TTC549 (cell line): ENCODE results near the gene MTA2.
"Not testable (repeated sequence)": the region's sequence is repeated elsewhere in the genome, so short reads cannot be mapped to it uniquely, and the experiment has no call there.

Experiments used
- FAIRE-seq: peaks from 2 replicates; lab custom pipeline; 2012; peaks lifted over from hg19 to GRCh38; lab: Jason Lieb, UNC

Gene MTA2

GRCh38 chr11:62565100-62565802 is 36.4 kb downstream of the MTA2 start:
- no peak for FAIRE-seq

- FAIRE-seq = not testable (repeated sequence)
These were observed 39.9 kb downstream of the MTA2 start for GRCh38 chr11:62561677-62562230.

- FAIRE-seq = no peak
These were observed 41.0 kb downstream of the MTA2 start for GRCh38 chr11:62560566-62561103.

GRCh38 chr11:62559626-62560025 is 42.0 kb downstream of the MTA2 start:
- not testable (repeated sequence) for FAIRE-seq

DNA sequence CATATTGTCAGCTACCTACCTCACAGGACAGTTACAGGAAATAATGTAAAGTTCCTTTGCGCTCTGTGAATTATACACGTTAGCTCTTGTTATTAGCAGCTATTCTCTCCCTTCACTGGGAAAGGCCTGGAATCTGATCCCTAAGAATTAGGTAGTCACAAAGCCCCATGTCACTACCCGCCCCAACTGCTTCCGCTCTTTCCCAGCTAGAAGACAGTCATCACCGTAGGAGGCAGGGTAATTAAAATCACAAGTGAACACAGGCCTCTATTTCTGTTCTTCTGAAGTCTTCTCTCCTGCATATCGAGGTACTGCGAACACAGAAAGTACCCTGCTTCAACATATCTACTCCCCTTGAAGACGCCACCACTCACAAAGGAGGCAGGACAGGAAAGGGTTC is 42.5 kb downstream of the MTA2 start:
- no peak for FAIRE-seq

- no peak for FAIRE-seq
These were observed 43.0 kb downstream of the MTA2 start for GRCh38 chr11:62558669-62559068.

- no peak for FAIRE-seq
These were observed 44.6 kb downstream of the MTA2 start for GRCh38 chr11:62556875-62557631.

- FAIRE-seq = peak; percentile 36
These were observed 45.4 kb downstream of the MTA2 start for GRCh38 chr11:62556108-62556874.

DNA sequence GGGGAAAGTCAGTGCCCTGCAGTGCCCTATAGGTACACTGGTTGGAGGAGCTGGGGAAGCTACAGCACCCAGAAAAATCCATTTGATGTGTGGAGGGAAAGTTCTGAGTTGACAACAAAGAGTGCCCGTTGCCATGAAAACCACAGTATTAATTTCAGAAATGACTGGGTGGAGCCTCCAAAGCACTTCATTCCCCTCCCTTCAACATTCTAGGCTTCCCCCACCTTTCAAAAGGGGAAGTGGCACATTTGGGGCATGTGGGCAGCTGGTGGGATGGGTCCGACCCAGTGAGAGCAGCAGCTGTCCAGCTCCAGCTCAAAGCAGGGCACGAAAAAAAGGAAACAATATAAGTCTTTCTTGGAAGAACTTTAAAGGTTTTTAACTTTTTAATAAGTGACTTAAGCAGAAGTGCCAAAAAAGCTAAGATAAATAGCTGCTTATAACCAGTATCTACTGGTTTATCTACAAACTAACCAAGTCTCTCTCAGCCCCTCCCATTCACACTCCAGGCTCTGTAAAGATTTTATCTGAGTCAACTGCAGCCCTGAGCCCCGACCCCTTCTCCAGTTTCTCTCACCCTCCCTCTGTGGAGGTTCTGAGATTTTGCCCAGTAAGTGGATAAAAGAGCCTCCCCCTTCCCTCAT is 46.1 kb downstream of the MTA2 start:
- no peak for FAIRE-seq

- FAIRE-seq = no peak
These were observed 47.1 kb downstream of the MTA2 start for GRCh38 chr11:62554387-62555167.

DNA sequence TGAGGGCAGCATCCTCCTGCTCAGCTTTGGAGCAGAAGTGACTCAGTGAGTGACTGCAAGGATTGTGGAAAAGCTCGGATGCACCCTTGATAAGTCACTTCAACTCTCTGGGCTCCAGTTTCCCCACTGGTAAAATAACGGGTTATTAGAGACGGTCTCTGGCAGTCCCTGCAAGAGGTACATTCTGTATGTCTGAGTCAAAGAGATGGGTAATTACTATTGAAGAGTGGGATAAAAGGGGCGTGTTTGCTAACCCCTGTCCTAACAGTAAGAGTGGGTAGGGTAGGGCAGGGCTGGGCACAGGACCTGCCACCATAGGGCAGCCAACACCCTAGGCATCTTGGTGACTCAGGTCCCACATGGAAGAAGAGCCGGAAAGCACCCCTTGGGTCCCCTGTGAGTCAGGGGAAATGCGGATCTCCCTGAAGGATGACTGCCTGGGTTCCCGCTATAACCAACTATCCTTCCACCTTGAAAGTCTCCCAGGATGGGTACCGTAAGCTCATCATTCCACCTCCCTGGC is 47.8 kb downstream of the MTA2 start:
- no peak for FAIRE-seq

DNA sequence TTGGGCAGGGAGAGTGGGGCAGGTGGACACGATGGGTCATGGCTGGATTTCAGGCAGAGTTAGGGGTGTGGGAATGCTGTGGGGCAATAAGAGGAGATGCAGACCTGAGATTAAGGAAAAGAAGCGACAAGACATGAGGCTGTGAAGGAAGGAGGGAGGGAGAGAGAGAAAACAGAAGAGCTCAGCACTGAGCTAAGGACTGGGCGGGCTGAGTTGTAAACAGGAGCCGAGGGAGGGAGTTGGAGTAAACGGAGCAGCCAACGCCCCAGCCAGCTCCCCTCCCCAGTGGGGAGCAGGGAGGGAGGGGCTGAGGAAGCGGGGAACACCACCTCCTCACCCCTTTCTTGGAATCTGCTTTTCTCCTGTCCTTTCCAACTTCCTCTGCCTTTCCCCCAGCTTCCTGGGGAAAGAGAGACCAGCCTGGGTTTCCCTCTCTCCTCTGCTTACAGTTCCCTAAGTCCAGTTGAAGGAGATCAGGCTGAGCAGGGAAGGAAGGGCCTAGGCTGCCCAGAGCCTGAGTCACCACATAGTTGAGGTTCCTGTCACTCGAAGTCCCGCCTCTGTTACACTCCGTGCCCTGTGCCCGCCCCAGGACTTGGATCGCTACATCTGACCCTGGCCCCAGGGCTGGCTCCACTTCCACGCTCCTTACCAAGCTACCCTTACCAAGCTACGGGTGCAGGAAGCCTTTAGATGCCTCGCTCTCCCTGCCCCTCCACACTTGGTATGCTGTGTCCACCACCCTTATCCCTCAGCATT is 48.4 kb downstream of the MTA2 start:
- no peak for FAIRE-seq

GRCh38 chr11:62552485-62553079 is 49.1 kb downstream of the MTA2 start:
- no peak for FAIRE-seq

DNA sequence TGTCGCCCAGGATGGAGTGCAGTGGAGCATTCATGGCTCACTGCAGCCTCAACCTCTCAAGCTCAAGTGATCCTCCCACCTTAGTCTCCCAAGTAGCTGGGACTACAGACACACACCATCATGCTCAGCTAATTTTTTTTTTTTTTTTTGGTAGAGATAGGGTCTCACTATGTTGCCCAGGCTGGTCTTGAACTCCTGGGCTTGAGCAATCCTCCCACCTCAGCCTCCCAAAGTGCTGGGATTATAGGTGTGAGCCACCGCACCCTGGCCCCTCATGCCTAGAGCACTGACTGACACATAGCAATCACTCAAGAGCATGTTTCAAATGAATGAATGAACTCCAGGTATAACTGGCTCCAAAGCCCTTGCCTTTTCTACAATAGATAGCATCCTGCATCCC is 51.2 kb downstream of the MTA2 start:
- FAIRE-seq = not testable (repeated sequence)

DNA sequence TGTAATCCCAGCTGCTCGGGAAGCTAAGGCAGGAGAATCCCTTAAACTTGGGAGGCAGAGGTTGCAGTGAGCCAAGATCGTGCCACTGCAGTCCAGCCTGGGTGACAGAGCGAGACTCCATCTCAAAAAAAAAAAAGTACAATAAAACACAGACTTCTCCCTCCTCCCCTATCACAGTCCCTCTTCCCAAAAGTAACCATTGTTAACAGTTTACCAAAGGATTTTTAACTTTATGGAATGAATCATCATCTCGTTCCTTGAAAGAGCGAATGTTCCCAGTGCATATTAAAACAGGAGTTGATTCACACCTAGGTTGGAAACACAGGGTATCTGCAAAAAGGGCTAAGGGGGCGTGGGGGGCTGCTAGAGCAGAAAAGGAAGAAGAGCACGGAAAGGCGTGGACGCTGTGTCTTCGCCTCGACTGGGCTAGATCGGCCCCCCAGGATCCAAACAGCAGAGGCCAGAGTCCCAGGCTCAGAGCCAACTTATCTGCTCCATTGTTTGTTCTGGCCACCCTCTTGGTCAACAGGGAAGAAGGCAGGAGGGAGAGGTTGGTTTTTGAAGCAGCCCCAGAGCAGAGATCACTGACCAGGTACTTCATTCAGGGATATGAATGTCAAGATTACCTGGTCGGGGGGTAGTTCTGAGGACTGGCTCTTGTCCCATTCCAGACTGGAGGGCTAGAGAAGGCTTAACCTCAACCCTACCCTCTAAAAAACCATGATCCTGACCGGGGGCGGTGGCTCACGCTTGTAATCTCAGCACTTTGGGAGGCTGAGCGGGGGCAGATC is 52.9 kb downstream of the MTA2 start:
- FAIRE-seq = no peak

DNA sequence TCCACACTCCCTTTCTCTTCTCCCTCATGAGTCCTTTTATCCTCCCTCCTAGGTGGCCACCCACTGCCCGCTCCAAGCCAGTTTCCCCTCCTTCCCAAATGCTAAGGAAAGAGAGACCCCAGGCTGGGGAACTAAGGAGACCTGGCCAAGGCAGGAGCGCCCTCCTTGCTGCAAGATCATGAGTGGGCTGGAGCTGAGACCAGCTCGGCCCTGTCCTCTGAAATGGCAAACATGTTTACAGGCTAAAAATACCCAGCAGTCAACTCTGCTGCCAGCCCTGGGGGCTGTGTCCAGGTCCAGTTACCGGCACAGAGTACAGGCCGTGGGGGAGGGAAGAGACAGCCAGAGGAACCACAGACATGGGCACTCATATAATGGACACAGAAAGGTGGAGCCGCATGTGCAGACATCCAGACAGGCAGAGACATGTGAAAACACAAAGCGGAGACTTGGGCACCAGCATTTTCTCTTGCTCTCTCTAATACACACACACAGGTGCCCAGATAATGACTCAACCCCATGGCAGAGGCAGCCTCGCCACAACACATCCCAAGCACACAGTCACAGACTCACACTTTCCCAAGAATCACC is 53.9 kb downstream of the MTA2 start:
- FAIRE-seq = no peak

DNA sequence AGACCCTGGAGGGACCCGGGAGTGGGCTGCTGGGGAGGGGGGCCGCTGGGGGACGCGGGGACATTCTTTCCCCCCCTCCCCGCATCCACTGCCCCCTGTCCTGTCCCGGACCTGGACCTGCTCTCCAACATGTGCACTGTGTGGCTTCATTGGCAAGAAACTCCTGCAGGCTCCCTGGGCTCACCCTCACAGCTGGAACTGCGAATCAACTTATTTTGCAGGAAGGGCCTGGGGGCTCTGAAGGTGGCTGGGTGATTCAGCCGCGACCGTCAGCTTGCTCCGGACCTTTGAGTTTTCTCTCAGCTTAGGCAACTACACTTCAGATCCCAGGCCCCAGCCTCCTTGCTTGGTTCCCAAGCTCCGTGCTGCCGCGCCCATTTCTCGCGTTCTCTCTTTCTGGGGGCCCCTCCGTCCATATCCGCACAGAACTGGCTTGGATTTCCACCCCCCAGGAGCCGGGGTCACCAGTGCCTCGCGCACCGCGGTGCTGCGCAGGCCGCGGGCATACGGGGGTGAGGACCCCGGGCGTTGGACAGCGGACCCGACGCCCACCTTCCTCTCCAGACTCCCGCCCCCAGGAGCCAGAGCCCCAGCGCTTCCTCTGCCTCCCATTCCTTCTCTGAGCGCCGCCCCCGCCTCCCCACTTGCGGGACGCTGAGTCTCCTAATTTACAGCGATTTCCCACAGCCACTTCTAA is 54.6 kb downstream of the MTA2 start:
- no peak for FAIRE-seq
